Breast epithelium (tissue), 4 donors: ENCODE results near the gene UNC5A. TPM values are rescaled to one million over a fixed set of nuclear protein-coding genes. Genes with fewer than 3 reads are reported as not detected.

Experiments used
- DNase-seq, 2 donors: peaks; one replicate each; pipeline ENCODE4 v3.0.0-alpha.2; 2019; ENCODE audit warnings: low spot score in 2 of 2
- H3K27ac ChIP-seq, 2 donors: fragments of 200-600 bp; sonication (generic) in 1 of 2; one replicate each; pipeline ENCODE4 v1.5.1; 2016 to 2019; ENCODE audit warnings: mild to moderate bottlenecking in 1 of 2
- H3K27me3 ChIP-seq, 2 donors: fragments of 200-600 bp; sonication (generic) in 1 of 2; one replicate each; pipeline versions ENCODE4 v1.5.1 to v1.6.0; 2017 to 2019; ENCODE audit warnings: control low read depth in 1 of 2, mild to moderate bottlenecking in 1 of 2
- H3K36me3 ChIP-seq: fragments of 200-600 bp; one replicate; pipeline ENCODE4 v1.5.1; 2019
- H3K4me1 ChIP-seq, 2 donors: fragments of 200-600 bp; sonication (generic); one replicate each; pipeline ENCODE4 v1.5.1; 2016 to 2019; ENCODE audit warnings: control low read depth in 1 of 2
- H3K4me3 ChIP-seq, 3 donors: fragments of 200-600 bp; sonication (generic); 1 replicate in 2 of 3; 2 replicates in 1 of 3; pipeline ENCODE4 v1.5.1; 2016 to 2019; ENCODE audit warnings: mild to moderate bottlenecking in 3 of 3, moderate library complexity in 2 of 3
- H3K9me3 ChIP-seq, 2 donors: fragments of 200-600 bp; sonication (generic) in 1 of 2; one replicate each; pipeline ENCODE4 v1.5.1; 2016 to 2019; ENCODE audit warnings: control low read depth in 1 of 2
- CTCF ChIP-seq, 3 donors: fragments of 450-650 bp; IDR thresholded peaks; one replicate each; pipeline ENCODE4 v1.5.1; 2016 to 2017; ENCODE audit warnings: antibody characterized with exemption in 3 of 3, mild to moderate bottlenecking in 3 of 3, moderate library complexity in 3 of 3
- POLR2A ChIP-seq: fragments of 450-650 bp; IDR thresholded peaks from one replicate; pipeline ENCODE4 v1.6.1; 2016; ENCODE audit warnings: antibody characterized with exemption, mild to moderate bottlenecking, moderate library complexity
- POLR2AphosphoS5 ChIP-seq, 3 donors: sonication (generic); formaldehyde crosslinking; IDR thresholded peaks; one replicate each; pipeline ENCODE4 v1.6.1; 2017; ENCODE audit warnings: antibody characterized with exemption in 3 of 3
- intact Hi-C: fragments of 100-400 bp; cut with DNase I; formaldehyde crosslinking; loops from one replicate; pipeline ENCODE4 v1.15.1; 2023; ENCODE audit warnings: low total_unique reads
- total RNA-seq, 3 donors: library from RNA; depleted of rRNA; stranded (reverse); fragments of >200 nt; gene quantifications; one replicate each; pipeline ENCODE4 v1.1.0, GENCODE V29; 2016

Gene UNC5A
- total RNA-seq, 3 donors from 2014 or later: 0.15 to 2.9 TPM; not detected in 1

GRCh38 chr5:176822041-176822792, 11.9 kb downstream of the UNC5A start:
- Histone ChIP-seq H3K4me1 (no peaks in the 10 kb centered on the region), H3K27me3 (peaks cover 7 to 53% of the 10 kb centered on the region in 2 donors), H3K36me3 (no peaks in the 10 kb centered on the region), H3K9me3 (no peaks in the 10 kb centered on the region), H3K27ac (no peak overlapping the region), H3K4me3 (no peak overlapping the region)
- TF ChIP-seq POLR2AphosphoS5 (IDR thresholded peaks at IDR 0.05) (no peak), POLR2A (no peak), CTCF (IDR thresholded peaks at IDR 0.05) (no peak)
- no peak for DNase-seq
- intact Hi-C loops: no loop called here

GRCh38 chr5:176822793-176823481, 12.6 kb downstream of the UNC5A start:
- intact Hi-C loops: no loop called here
- no peak for TF ChIP-seq POLR2A
- TF ChIP-seq CTCF (IDR thresholded peaks at IDR 0.05): no peak
- no peak for TF ChIP-seq POLR2AphosphoS5 (IDR thresholded peaks at IDR 0.05)
- Histone ChIP-seq H3K4me1 (no peaks in the 10 kb centered on the region), H3K27me3 (peaks cover under 1 to 46% of the 10 kb centered on the region in 2 donors), H3K9me3 (peaks cover 0 to 1% of the 10 kb centered on the region in 2 donors), H3K36me3 (no peaks in the 10 kb centered on the region), H3K4me3 (no peak overlapping the region), H3K27ac (no peak overlapping the region)
- no peak for DNase-seq

- no peak for DNase-seq
- H3K27ac ChIP-seq: no peak overlapping the region
- no peaks in the 10 kb centered on the region for H3K36me3 ChIP-seq
- H3K27me3 ChIP-seq: peaks cover 0 to 36% of the 10 kb centered on the region in 2 donors
- intact Hi-C loops: no loop called here
- H3K4me3 ChIP-seq: no peak overlapping the region
- no peaks in the 10 kb centered on the region for H3K4me1 ChIP-seq
- H3K9me3 ChIP-seq: peaks cover 0 to 7% of the 10 kb centered on the region in 2 donors
- no peak for TF ChIP-seq POLR2AphosphoS5 (IDR thresholded peaks at IDR 0.05)
- TF ChIP-seq CTCF (IDR thresholded peaks at IDR 0.05): no peak
- TF ChIP-seq POLR2A: no peak
Measured at GRCh38 chr5:176823869-176824412, 13.6 kb downstream of the UNC5A start.

GRCh38 chr5:176824604-176825003, 14.2 kb downstream of the UNC5A start:
- Histone ChIP-seq H3K4me1 (no peaks in the 10 kb centered on the region), H3K36me3 (no peaks in the 10 kb centered on the region), H3K9me3 (peaks cover 0 to 7% of the 10 kb centered on the region in 2 donors), H3K27me3 (peaks cover 0 to 31% of the 10 kb centered on the region in 2 donors), H3K4me3 (no peak overlapping the region), H3K27ac (no peak overlapping the region)
- intact Hi-C loops: no loop called here
- no peak for DNase-seq
- TF ChIP-seq CTCF (IDR thresholded peaks at IDR 0.05): no peak
- TF ChIP-seq POLR2AphosphoS5 (IDR thresholded peaks at IDR 0.05): no peak
- no peak for TF ChIP-seq POLR2A

GRCh38 chr5:176825234-176825633, 14.9 kb downstream of the UNC5A start:
- no peak for TF ChIP-seq POLR2AphosphoS5 (IDR thresholded peaks at IDR 0.05)
- TF ChIP-seq CTCF (IDR thresholded peaks at IDR 0.05): no peak
- TF ChIP-seq POLR2A: no peak
- intact Hi-C loops: no loop called here
- H3K27me3 ChIP-seq: peaks cover 0 to 25% of the 10 kb centered on the region in 2 donors

More at GRCh38 chr5:176825234-176825633, 14.9 kb downstream of the UNC5A start:
- H3K4me3 ChIP-seq: no peak overlapping the region
- H3K4me1 ChIP-seq: no peaks in the 10 kb centered on the region
- H3K27ac ChIP-seq: no peak overlapping the region
- H3K36me3 ChIP-seq: no peaks in the 10 kb centered on the region
- H3K9me3 ChIP-seq: peaks cover 0 to 7% of the 10 kb centered on the region in 2 donors
- DNase-seq: no peak
